Activated CD4-positive, CD25-positive, alpha-beta regulatory T cell (primary cell): ENCODE results near the gene IL18.
"Not testable (repeated sequence)": the region's sequence is repeated elsewhere in the genome, so short reads cannot be mapped to it uniquely, and the experiment has no call there.

Source experiments
- DNase-seq, 4 experiments: peaks; one replicate each; lab custom pipeline; 2025; lab: John Stamatoyannopoulos, UW

Gene IL18

DNA sequence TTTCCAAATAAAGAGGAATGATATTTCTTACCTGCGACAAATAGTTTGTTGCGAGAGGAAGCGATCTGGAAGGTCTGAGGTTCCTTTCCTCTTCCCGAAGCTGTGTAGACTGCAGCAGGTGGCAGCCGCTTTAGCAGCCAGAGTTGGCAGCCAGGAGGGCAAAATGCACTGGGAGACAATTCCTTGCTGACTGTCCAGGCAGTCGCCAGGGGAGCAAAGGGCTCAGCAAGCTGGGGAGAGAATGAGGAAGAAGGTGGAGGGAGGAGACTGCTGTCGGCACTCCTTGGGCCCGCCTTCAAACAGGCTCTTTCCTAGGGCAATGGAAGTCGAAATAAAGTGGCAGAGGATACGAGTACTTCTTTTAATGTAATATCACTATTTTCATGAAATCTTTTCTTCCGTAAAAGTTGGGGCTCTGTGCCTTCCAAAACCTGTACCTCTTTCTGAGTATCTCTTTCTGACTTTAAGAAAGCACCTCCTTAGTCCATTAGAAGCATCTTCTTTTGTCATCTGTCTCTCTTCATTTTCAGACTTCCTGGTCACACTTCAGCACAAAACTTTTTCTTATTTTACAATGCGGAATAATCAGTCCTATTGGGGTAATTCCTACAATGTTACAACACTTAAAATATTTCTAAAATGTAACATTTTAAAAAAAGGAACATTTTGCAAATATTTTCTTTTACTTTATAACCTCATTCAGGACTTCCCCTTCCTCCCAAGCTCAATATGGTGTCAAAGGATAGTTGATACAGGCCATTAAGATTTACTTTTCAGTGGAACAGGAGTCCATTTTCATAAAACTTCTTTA, at the start of gene IL18:
TSS of gene IL18 (minus strand) at position 220 of the 811 bp plus-strand sequence. CDS start 9,041 bp downstream, outside the sequence.
- no peak for DNase-seq

- DNase-seq: no peak
Observed at GRCh38 chr11:112212710-112213109, 48.8 kb upstream of the IL18 start.

DNA sequence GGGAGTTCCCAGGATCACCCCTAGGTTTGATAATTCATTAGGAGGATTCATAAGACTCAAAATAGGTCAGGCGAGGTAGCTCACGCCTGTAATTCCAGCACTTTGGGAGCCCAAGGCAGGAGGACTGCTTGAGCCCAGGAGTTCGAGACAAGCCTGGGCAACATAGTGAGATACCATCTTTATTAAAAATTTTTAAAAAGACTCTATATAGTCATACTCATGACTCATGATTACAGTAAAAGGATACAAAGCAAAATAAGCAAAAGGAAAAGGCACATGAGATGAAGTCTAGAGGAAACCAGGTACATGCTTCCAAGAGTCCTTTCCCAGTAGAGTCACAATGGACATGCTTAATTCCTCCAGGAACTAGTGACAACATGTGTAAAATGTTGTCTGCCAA, 48.4 kb upstream of the IL18 start:
- DNase-seq: no peak

DNA sequence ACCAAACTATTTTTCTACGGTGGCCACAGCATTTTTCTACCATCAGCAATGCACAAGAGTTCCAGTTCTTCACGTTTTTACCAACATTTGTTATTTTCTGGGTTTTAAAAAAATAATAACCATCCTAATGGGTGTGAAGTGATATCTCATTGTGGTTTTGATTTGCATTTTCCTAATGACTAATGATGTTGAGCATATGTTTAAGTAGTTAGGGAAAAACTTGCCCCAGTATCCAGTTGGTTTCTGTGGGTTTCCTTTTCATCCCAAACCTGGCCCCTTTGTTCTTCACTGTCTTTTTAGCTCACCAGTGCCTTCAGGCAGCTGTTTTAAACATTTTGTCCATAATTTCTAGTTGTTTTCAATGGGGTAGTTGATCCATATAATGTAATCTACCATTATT, 47.6 kb upstream of the IL18 start:
- no peak for DNase-seq

- DNase-seq: no peak
Observed at GRCh38 chr11:112210890-112211289, 47.0 kb upstream of the IL18 start.

DNA sequence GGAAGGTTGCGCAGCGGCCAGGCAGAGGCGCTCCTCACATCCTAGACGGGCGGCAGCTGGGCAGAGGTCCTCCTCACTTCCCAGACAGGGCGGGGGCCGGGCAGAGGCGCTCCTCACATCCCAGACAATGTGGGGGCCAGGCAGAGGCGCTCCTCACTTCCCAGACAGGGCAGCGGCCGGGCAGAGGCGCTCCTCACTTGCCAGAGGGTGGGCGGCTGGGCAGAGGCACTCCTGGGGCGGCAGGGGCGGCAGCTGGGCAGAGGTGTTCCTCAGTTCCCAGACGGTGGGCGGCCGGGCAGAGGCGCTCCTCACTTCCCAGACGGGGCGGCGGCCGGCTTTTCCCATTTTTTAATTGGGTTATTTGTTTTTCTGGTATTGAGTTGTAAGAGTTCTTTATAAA, 42.2 kb upstream of the IL18 start:
- no peak for DNase-seq

GRCh38 chr11:112200252-112200651, 36.4 kb upstream of the IL18 start:
- DNase-seq: no peak

DNA sequence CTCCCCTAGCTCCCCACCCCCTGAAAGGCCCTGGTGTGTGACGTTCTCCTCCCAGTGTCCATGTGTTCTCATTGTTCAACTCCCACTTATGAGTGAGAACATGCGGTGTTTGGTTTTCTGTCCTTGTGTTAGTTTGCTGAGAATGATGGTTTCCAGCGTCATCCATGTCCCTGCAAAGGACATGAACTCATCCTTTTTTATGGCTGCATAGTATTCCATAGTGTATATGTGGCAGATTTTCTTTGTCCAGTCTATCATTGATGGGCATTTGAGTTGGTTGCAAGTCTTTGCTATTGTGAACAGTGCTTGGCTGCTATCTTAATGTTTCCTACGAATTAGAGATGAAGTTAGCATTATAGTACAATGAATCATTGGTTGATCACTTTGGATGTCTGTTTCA, 35.2 kb upstream of the IL18 start:
- DNase-seq: not testable (repeated sequence)

DNA sequence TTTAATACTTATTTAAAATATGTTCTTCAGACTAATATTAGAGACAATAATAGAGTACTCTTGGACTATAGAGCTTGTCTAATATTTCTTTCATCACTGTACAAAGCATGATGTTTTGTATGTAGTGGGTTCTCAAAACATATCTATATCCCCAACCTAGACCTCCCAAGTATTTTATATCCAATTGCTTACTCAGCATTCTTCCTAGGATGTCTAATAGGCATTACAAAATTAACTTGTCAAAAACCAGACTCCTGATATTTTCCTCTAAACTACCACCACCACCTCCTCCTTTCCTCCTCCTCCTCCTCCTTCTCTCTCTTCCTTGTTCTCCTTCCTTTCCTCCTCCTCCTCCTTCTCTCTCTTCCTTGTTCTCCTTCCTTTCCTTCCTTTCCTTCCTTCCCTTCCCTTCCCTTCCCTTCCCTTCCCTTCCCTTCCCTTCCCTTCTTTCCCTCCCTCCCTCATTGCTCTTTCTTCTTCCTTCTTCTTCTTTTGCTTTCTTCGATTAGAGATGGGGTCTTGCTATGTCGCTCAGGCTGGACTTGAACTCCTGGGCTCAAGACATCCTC, 32.7 kb upstream of the IL18 start:
- DNase-seq: no peak

DNA sequence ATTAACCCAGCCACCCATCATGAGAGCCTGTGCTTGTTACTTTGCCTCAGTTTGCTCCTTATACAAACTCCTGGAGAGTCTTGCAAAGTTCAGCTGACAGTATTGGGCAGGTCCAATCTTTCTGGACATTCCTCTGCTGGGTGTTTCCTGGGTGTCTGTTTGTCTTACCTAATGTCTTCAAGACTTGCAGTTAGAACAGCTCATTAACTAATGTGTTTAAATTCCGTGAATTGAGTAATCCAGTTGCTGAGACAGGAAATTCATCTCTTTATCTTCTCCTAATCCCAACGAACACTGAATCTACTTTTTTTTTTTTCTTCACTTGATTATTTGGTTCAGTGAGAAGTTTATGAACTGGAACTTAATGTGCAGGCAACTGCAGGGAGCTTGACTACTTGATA, 32.1 kb upstream of the IL18 start:
- DNase-seq: no peak

GRCh38 chr11:112195113-112195512, 31.2 kb upstream of the IL18 start:
- not testable (repeated sequence) for DNase-seq

DNA sequence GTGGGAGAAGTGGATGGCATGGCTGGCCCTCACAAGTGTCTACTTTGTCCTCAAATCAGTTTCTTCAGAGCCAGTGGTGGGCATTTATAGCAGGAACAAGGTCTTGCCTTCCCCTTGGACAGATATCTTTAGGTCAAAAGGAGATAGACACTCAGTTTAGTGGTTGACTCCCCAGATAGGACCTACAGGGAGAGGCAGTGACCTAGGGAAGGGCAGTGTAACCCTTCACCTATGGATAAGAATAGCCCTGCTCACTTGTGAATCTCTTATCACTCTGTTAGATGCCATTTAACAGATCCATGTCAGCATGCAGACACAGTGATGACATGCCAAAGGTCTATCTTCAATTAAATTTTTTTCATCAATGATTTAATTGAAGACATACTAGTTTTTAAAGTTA, 22.4 kb upstream of the IL18 start:
- no peak for DNase-seq

DNA sequence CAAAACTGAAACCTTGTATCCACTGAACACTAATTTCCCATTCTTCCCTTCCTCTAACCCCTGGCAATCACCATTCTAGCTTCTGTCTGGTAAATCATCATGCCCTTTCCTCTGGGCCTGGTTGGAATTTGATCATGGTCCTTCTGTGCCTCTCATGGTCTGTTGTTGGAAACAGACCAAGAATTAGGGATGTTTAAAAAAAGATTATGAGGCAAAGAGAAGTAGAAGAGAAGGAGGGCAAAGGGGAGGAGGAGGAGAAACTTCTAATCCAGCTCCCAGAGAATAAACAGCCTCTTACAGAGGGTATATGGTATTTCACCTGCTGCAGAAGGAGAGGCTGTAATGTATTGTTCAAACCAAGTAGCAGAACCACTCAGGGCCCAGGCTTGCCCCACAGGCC, 22.0 kb upstream of the IL18 start:
- DNase-seq: no peak

- DNase-seq: no peak
Observed at GRCh38 chr11:112182867-112183266, 19.0 kb upstream of the IL18 start.

DNA sequence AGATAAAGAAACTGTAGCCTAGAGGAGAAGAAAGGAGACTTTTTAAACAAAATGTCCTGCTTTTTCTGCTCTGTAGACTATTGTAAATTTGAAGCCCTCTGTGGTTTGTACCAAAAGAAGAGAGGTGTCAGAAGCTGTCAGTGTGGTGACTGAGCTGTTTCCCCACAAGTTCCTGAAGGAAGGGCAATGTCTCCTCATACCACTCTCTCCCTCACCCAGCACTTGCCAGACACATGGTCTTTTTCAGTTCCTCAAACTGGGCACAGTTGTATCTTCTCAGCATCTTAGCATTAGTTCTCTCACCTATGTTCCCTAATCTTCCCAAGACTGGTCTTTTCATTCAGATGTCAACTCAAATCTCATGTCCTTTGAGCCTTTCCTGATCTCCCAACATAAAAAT, 15.7 kb upstream of the IL18 start:
- no peak for DNase-seq

DNA sequence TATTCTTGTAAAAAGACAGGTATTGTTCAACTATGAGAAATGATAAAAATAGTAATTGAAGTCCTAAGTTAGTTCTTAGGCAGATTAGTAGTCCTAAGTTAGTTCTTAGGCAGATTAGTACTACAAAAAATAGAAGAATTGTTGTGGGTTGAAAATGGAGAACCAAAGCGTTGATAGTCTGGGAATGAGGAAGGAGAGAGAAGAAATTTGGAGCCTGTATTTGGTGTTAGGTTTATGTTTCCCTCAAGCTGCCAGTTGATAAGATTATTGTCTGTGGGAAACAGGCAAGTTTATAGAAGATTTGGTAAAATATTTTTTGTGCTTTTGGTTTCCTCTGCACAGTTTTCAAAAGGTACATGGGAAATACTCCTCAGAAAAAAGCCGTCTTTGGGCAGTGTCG, 15.0 kb upstream of the IL18 start:
- DNase-seq: no peak

DNA sequence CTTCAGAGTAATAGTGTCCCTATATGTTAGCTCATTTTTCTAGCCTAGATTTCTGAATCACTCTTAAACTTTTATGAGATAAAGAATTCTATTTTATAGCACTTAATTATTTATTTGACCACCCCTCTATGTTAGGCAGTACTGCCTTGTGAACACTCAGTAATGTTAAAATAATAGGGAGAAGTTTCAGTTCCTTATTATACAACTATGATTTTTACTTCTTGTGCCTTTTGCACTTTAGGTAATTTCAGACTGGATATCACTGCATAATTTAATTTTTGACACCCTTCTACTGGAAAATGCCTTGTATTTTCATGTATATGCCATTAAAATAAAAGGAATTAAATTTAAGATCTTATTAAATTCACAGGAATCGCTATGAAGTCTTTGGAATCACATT, 14.5 kb upstream of the IL18 start:
- DNase-seq: no peak

DNA sequence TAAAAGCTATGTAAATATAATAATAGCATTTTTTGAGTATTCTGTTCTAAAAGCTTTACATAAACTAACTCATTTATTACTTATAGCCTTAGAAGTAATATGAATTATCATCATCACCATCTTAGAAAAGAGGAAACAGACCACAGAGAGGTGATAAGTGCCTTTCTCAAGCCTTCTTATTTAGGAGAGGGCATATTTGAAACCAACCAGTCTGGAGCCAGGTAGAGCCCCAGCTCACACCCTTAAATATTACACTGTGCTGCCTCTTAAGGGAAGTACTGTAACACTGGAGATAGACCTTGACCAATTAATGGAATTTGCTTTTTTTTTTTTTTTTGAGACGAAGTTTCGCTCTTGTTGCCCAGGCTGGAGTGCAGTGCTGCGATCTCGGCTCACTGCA, 13.7 kb upstream of the IL18 start:
- DNase-seq: no peak

DNA sequence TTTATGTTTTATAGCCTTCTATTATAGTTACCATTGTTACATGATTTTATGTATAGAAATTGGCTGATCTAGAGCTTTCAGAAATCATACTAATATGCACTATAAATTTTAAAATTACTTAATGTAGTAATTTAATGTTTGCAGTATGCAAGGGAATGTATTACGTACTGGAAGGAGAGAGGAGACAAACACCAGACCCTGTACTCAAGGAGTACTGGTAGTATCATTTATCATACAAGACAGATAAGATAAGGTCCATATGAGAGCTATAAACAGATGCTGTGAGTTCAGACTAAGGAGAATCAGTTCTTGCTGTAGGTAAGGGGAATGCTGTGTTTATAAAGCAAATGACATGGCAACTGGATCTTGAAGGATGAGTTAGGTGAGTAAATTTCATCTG, 12.2 kb upstream of the IL18 start:
- no peak for DNase-seq

GRCh38 chr11:112175599-112175952, 11.7 kb upstream of the IL18 start:
- no peak for DNase-seq

- no peak for DNase-seq
Observed at GRCh38 chr11:112174789-112175598, 11.1 kb upstream of the IL18 start, which contains the start of gene BCO2. Gene BCO2, plus strand, starts transcription at chr11:112175512. Its CDS starts 90 bp downstream, at chr11:112175602.

DNA sequence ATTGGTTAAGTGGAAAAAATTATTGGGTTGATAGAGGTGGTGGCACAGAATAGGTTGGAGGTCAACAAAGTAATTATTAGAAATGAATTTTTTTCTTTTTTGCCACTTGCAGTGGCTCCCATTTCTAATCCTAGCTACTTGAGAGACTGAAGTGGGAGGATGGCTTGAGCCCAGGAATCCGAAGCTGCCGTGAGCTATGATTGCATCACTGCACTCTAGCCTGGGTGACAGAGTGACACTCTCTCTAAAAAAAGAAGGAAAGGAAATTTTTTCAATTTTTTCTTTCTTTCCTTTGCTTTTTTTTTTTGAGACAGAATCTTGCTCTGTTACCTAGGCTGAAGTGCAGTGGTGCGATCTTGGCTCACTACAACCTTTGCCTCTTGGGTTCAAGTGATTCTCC, 9.3 kb upstream of the IL18 start:
- no peak for DNase-seq

- DNase-seq: no peak
Observed at GRCh38 chr11:112172362-112172994, 8.6 kb upstream of the IL18 start.
